Measurements from ENCODE around the gene KIAA0930. TPM values are rescaled to one million over a fixed set of nuclear protein-coding genes. Genes with fewer than 3 reads are reported as not detected.

The KIAA0930 gene
- polyA plus RNA-seq, 1 donor from 2014 or later, result 129 TPM

DNA sequence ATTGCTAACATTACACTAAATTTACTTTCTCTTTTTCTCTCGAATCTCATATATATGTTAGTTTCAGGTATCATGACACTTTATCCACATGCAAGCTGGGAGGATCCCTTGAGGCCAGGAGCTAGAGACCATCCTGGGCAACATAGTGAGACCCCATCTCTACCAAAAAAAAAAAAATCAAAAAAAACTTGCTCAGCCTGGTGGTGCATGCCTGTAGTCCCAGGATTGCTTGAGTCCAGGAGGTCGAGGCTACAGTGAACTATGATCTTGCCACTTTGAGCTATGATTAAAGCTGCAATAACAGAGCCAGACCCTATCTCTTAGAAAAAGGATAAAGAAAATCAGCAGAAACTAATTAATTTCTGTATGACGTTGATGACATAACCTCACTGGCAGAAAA, 40.3 kb upstream of the KIAA0930 start:
- H3K79me2 ChIP-seq (replicated peaks; ENCODE audit: insufficient read depth, low read length), result no peaks in the 10 kb centered on the region
- no peaks in the 10 kb centered on the region for H3F3A ChIP-seq (ENCODE audit: insufficient read depth, low read length, poor library complexity, severe bottlenecking)
- no peak overlapping the region for H3K4me3 ChIP-seq (ENCODE audit: low read length)
- no peak overlapping the region for H3K4me2 ChIP-seq (ENCODE audit: low read length)
- H2AFZ ChIP-seq (ENCODE audit: low read depth, low read length), result no peak overlapping the region
- H3K27ac ChIP-seq (ENCODE audit: low read length), result no peak overlapping the region
- TF ChIP-seq, protein P1, sequence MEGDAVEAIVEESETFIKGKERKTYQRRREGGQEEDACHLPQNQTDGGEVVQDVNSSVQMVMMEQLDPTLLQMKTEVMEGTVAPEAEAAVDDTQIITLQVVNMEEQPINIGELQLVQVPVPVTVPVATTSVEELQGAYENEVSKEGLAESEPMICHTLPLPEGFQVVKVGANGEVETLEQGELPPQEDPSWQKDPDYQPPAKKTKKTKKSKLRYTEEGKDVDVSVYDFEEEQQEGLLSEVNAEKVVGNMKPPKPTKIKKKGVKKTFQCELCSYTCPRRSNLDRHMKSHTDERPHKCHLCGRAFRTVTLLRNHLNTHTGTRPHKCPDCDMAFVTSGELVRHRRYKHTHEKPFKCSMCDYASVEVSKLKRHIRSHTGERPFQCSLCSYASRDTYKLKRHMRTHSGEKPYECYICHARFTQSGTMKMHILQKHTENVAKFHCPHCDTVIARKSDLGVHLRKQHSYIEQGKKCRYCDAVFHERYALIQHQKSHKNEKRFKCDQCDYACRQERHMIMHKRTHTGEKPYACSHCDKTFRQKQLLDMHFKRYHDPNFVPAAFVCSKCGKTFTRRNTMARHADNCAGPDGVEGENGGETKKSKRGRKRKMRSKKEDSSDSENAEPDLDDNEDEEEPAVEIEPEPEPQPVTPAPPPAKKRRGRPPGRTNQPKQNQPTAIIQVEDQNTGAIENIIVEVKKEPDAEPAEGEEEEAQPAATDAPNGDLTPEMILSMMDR (IDR thresholded peaks at IDR 0.05; ENCODE audit: poor library complexity, severe bottlenecking), result no peak
- TF ChIP-seq EZH2 (IDR thresholded peaks at IDR 0.05; ENCODE audit: borderline replicate concordance, insufficient read depth, low read length, poor library complexity, severe bottlenecking), result no peak
- no peak for TF ChIP-seq TAF1 (IDR thresholded peaks at IDR 0.05; ENCODE audit: low read depth)
- TF ChIP-seq SMC3 (conservative IDR thresholded peaks at IDR 0.05; ENCODE audit: poor library complexity), result no peak
- TF ChIP-seq POLR2AphosphoS5 (IDR thresholded peaks at IDR 0.05), result no peak
- no peak for TF ChIP-seq MXI1 (conservative IDR thresholded peaks at IDR 0.05; ENCODE audit: poor library complexity, severe bottlenecking)
- no peak for TF ChIP-seq EP300 (conservative IDR thresholded peaks at IDR 0.05; ENCODE audit: poor library complexity, severe bottlenecking)
- TF ChIP-seq, protein P2, sequence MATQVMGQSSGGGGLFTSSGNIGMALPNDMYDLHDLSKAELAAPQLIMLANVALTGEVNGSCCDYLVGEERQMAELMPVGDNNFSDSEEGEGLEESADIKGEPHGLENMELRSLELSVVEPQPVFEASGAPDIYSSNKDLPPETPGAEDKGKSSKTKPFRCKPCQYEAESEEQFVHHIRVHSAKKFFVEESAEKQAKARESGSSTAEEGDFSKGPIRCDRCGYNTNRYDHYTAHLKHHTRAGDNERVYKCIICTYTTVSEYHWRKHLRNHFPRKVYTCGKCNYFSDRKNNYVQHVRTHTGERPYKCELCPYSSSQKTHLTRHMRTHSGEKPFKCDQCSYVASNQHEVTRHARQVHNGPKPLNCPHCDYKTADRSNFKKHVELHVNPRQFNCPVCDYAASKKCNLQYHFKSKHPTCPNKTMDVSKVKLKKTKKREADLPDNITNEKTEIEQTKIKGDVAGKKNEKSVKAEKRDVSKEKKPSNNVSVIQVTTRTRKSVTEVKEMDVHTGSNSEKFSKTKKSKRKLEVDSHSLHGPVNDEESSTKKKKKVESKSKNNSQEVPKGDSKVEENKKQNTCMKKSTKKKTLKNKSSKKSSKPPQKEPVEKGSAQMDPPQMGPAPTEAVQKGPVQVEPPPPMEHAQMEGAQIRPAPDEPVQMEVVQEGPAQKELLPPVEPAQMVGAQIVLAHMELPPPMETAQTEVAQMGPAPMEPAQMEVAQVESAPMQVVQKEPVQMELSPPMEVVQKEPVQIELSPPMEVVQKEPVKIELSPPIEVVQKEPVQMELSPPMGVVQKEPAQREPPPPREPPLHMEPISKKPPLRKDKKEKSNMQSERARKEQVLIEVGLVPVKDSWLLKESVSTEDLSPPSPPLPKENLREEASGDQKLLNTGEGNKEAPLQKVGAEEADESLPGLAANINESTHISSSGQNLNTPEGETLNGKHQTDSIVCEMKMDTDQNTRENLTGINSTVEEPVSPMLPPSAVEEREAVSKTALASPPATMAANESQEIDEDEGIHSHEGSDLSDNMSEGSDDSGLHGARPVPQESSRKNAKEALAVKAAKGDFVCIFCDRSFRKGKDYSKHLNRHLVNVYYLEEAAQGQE (IDR thresholded peaks at IDR 0.05; ENCODE audit: borderline replicate concordance), result no peak
- TF ChIP-seq RAD21 (conservative IDR thresholded peaks at IDR 0.05), result no peak
- H3K36me3 ChIP-seq (ENCODE audit: insufficient read depth, low read length), result no peaks in the 10 kb centered on the region
- H3K27me3 ChIP-seq (ENCODE audit: insufficient read depth, low read depth, low read length), result peaks cover 23% of the 10 kb centered on the region
- H3K9me3 ChIP-seq (ENCODE audit: low read length), result no peaks in the 10 kb centered on the region
- no peaks in the 10 kb centered on the region for H3K9me2 ChIP-seq (ENCODE audit: insufficient read depth, low read length)
- no peak overlapping the region for H3K9ac ChIP-seq (ENCODE audit: low read length)
- no peaks in the 10 kb centered on the region for H4K20me1 ChIP-seq (ENCODE audit: insufficient read depth)

DNA sequence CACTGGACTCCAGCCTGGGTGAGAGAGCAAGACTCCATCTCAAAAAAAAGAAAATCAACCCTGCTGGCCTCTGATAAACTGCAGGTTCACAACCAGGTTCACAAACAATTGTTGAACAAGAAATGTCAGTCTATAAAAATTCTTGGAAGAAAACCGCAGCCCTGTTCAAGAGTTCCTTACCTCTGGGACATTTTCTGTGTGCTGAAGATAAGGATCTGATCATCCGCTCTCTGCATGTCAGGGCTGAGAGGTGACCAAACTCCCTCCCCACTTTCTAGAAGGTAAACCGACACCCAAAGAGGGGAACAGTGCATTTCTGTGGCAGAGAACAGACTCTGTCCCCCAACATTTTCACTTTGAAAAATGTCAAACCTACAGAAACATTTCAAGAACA, 39.9 kb upstream of the KIAA0930 start:
- peaks cover 20% of the 10 kb centered on the region for H3K27me3 ChIP-seq (ENCODE audit: insufficient read depth, low read depth, low read length)
- H3K36me3 ChIP-seq (ENCODE audit: insufficient read depth, low read length), result no peaks in the 10 kb centered on the region
- H3K9ac ChIP-seq (ENCODE audit: low read length), result no peak overlapping the region
- no peak for TF ChIP-seq RAD21 (conservative IDR thresholded peaks at IDR 0.05)
- TF ChIP-seq EP300 (conservative IDR thresholded peaks at IDR 0.05; ENCODE audit: poor library complexity, severe bottlenecking), result no peak
- no peak for TF ChIP-seq POLR2AphosphoS5 (IDR thresholded peaks at IDR 0.05)
- TF ChIP-seq TAF1 (IDR thresholded peaks at IDR 0.05; ENCODE audit: low read depth), result no peak
- TF ChIP-seq SMC3 (conservative IDR thresholded peaks at IDR 0.05; ENCODE audit: poor library complexity), result no peak
- TF ChIP-seq, protein P1 (IDR thresholded peaks at IDR 0.05; ENCODE audit: poor library complexity, severe bottlenecking), result no peak
- TF ChIP-seq MXI1 (conservative IDR thresholded peaks at IDR 0.05; ENCODE audit: poor library complexity, severe bottlenecking), result no peak
- TF ChIP-seq, protein P2 (IDR thresholded peaks at IDR 0.05; ENCODE audit: borderline replicate concordance), result no peak
- TF ChIP-seq EZH2 (IDR thresholded peaks at IDR 0.05; ENCODE audit: borderline replicate concordance, insufficient read depth, low read length, poor library complexity, severe bottlenecking), result no peak
- no peak overlapping the region for H3K4me2 ChIP-seq (ENCODE audit: low read length)
- no peak overlapping the region for H3K4me3 ChIP-seq (ENCODE audit: low read length)
- H4K20me1 ChIP-seq (ENCODE audit: insufficient read depth), result no peaks in the 10 kb centered on the region
- no peak overlapping the region for H2AFZ ChIP-seq (ENCODE audit: low read depth, low read length)
- H3K9me3 ChIP-seq (ENCODE audit: low read length), result no peaks in the 10 kb centered on the region
- H3K79me2 ChIP-seq (replicated peaks; ENCODE audit: insufficient read depth, low read length), result no peaks in the 10 kb centered on the region
- H3K9me2 ChIP-seq (ENCODE audit: insufficient read depth, low read length), result no peaks in the 10 kb centered on the region
- no peaks in the 10 kb centered on the region for H3F3A ChIP-seq (ENCODE audit: insufficient read depth, low read length, poor library complexity, severe bottlenecking)
- no peak overlapping the region for H3K27ac ChIP-seq (ENCODE audit: low read length)

Measured in neural cell (in vitro differentiated cells).